Suprapubic skin (tissue), 3 donors: ENCODE measurements around the gene SPATA9.

Experiments used
- POLR2AphosphoS5 ChIP-seq, 3 donors: sonication (generic); formaldehyde crosslinking; IDR thresholded peaks; one replicate each; pipeline ENCODE4 v1.6.1; 2017; ENCODE audit warnings: antibody characterized with exemption in 3 of 3
- TF ChIP-seq, protein P1 (sequence below), 2 donors: fragments of 200-600 bp in 1 of 2; fragments of 450-650 bp in 1 of 2; sonication (generic) in 1 of 2; IDR thresholded peaks; one replicate each; pipeline ENCODE4 v1.5.1; 2016 to 2019; ENCODE audit warnings: antibody characterized with exemption in 2 of 2, mild to moderate bottlenecking in 1 of 2, moderate library complexity in 1 of 2

DNA sequence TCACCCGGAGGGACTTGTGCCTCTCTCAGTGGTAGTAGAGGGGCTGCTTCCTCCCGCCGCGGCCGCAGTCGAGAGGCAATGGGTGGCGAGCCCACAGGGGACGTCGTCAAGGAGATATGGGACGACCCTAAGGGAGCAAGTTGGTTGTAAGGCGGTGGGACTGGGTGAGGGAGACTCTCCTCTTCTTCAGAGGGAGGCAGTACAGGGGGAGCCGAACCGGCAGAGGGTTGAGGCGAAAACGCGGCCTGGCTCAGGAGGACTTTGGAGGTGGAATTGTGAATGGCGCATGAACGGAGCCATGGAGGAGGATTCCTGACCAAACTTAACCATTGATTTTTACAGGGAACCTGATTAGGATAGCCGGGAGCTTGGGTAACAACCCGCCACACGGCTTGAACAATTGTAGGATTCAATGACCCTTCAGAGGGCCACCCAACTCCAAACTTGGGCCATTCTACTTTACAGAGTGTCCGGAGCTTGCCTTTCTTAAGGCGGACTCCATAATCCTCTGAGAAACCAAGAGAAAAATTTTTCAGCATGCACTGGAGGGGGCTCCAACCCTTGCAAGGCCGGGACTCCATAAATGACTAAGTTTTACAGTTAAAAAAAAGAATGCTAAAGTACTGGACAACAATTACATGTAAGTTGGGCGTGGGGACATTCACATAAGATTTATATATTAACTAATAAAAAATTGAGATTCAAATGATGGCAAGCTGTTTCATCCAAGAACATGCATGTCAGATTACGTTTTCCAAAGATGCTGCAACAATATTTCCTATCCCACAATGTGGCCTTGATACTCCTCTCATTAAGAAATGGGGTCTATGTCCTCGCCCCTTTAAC is 28.9 kb upstream of the SPATA9 start:
- TF ChIP-seq, protein P1, sequence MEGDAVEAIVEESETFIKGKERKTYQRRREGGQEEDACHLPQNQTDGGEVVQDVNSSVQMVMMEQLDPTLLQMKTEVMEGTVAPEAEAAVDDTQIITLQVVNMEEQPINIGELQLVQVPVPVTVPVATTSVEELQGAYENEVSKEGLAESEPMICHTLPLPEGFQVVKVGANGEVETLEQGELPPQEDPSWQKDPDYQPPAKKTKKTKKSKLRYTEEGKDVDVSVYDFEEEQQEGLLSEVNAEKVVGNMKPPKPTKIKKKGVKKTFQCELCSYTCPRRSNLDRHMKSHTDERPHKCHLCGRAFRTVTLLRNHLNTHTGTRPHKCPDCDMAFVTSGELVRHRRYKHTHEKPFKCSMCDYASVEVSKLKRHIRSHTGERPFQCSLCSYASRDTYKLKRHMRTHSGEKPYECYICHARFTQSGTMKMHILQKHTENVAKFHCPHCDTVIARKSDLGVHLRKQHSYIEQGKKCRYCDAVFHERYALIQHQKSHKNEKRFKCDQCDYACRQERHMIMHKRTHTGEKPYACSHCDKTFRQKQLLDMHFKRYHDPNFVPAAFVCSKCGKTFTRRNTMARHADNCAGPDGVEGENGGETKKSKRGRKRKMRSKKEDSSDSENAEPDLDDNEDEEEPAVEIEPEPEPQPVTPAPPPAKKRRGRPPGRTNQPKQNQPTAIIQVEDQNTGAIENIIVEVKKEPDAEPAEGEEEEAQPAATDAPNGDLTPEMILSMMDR (IDR thresholded peaks at IDR 0.05), result no peak
- no peak for TF ChIP-seq POLR2AphosphoS5 (IDR thresholded peaks at IDR 0.05)
